ENCODE data around the gene CHN2. TPM values are rescaled to one million over a fixed set of nuclear protein-coding genes. Genes with fewer than 3 reads are reported as not detected.

Gene CHN2
- polyA plus RNA-seq, 2 of the 4 experiments (the other 2 are of a cell fraction), result 0.06 TPM; not detected in 1

GRCh38 chr7:29413626-29414136, 219.1 kb downstream of the CHN2 start (continued):
- no peak for TF ChIP-seq REST (IDR thresholded peaks at IDR 0.05)
- no peak for TF ChIP-seq NR3C1 (IDR thresholded peaks at IDR 0.05)
- TF ChIP-seq, protein P1, sequence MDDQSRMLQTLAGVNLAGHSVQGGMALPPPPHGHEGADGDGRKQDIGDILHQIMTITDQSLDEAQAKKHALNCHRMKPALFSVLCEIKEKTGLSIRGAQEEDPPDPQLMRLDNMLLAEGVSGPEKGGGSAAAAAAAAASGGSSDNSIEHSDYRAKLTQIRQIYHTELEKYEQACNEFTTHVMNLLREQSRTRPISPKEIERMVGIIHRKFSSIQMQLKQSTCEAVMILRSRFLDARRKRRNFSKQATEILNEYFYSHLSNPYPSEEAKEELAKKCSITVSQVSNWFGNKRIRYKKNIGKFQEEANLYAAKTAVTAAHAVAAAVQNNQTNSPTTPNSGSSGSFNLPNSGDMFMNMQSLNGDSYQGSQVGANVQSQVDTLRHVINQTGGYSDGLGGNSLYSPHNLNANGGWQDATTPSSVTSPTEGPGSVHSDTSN (IDR thresholded peaks at IDR 0.05), result no peak
- TF ChIP-seq HEYL (CRISPR knock-in tag; IDR thresholded peaks at IDR 0.05), result no peak
- no peak for TF ChIP-seq RFX5 (IDR thresholded peaks at IDR 0.05)
- no peak for TF ChIP-seq HOXB5 (CRISPR knock-in tag; IDR thresholded peaks at IDR 0.05)
- TF ChIP-seq JUNB (IDR thresholded peaks at IDR 0.05), result no peak

- Histone ChIP-seq H3K4me2 (no peak overlapping the region; the same call in 2 of the 3 replicates), H3K9me3 (no peaks in the 10 kb centered on the region), H3K4me3 (no peak overlapping the region), H3K27ac (no peak overlapping the region; a peak in 1 of 6 replicates), H3K4me1 (peaks cover 5% of the 10 kb centered on the region; the same call in 1 of the 3 replicates)
- ChIA-PET POLR2A (no interaction called here), CTCF (interaction anchor here (0.6 to 4.5 kb wide), 5 partner anchors 81 to 492 kb away, joined by 4 to 40 read pairs (median 8); no protein-coding TSS in a partner anchor)
- DNase-seq (ENCODE audit: low read depth in 1 of 2, low spot score in 1 of 2) (no peak), FAIRE-seq (no peak), ATAC-seq (0 out of 6 replicates have a peak, but pooled peaks of 1 of the 2 experiments have one; percentile 13)
- 73% methylated on average over 10 of the region's 10 CpGs for WGBS (ENCODE audit: missing lambda C conversion rate)
- TF ChIP-seq MAFK (IDR thresholded peaks at IDR 0.05; ENCODE audit: partially characterized antibody) (no peak), NFE2L2 (conservative IDR thresholded peaks at IDR 0.05; ENCODE audit: low read length) (no peak), FOSL2 (IDR thresholded peaks at IDR 0.05) (no peak), FOSL2 (CRISPR knock-in tag; IDR thresholded peaks at IDR 0.05) (no peak), POLR2AphosphoS2 (conservative IDR thresholded peaks at IDR 0.05; ENCODE audit: low read length) (no peak), GATA3 (IDR thresholded peaks at IDR 0.05; ENCODE audit: borderline replicate concordance) (no peak), ELK1 (IDR thresholded peaks at IDR 0.05; ENCODE audit: low read depth, low read length) (no peak), PHF8 (IDR thresholded peaks at IDR 0.05; ENCODE audit: borderline replicate concordance, low read depth) (no peak), POLR2A (IDR thresholded peaks at IDR 0.05; ENCODE audit: low read length) (no peak), EHF (CRISPR knock-in tag; IDR thresholded peaks at IDR 0.05) (no peak), FOSB (CRISPR knock-in tag; IDR thresholded peaks at IDR 0.05) (no peak), EP300 (IDR thresholded peaks at IDR 0.05) (no peak), RARB (CRISPR knock-in tag; IDR thresholded peaks at IDR 0.05) (no peak)
- TF ChIP-seq, protein P1 (IDR thresholded peaks at IDR 0.05), result no peak
- TF ChIP-seq, protein P2, sequence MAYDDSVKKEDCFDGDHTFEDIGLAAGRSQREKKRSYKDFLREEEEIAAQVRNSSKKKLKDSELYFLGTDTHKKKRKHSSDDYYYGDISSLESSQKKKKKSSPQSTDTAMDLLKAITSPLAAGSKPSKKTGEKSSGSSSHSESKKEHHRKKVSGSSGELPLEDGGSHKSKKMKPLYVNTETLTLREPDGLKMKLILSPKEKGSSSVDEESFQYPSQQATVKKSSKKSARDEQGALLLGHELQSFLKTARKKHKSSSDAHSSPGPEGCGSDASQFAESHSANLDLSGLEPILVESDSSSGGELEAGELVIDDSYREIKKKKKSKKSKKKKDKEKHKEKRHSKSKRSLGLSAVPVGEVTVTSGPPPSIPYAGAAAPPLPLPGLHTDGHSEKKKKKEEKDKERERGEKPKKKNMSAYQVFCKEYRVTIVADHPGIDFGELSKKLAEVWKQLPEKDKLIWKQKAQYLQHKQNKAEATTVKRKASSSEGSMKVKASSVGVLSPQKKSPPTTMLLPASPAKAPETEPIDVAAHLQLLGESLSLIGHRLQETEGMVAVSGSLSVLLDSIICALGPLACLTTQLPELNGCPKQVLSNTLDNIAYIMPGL (CRISPR knock-in tag; IDR thresholded peaks at IDR 0.05; ENCODE audit: borderline replicate concordance), result no peak
These were observed 219.6 kb downstream of the CHN2 start for GRCh38 chr7:29414216-29414615.

Data from A549 (cell line).